HG02943 (cell line): ENCODE measurements around the gene LECT2.

Experiments used
- ATAC-seq: cut with Tn5 transposase; IDR thresholded peaks from one replicate; pipeline ENCODE4 v1.9.1; 2021; ENCODE audit warnings: mild to moderate bottlenecking, low read depth, moderate library complexity; ENCODE audit not compliant: unreplicated experiment

The LECT2 gene

GRCh38 chr5:135942202-135942771, 12.5 kb downstream of the LECT2 start:
- no peak for ATAC-seq

- ATAC-seq, result no peak
Measured at GRCh38 chr5:135941711-135942110, 13.1 kb downstream of the LECT2 start.

DNA sequence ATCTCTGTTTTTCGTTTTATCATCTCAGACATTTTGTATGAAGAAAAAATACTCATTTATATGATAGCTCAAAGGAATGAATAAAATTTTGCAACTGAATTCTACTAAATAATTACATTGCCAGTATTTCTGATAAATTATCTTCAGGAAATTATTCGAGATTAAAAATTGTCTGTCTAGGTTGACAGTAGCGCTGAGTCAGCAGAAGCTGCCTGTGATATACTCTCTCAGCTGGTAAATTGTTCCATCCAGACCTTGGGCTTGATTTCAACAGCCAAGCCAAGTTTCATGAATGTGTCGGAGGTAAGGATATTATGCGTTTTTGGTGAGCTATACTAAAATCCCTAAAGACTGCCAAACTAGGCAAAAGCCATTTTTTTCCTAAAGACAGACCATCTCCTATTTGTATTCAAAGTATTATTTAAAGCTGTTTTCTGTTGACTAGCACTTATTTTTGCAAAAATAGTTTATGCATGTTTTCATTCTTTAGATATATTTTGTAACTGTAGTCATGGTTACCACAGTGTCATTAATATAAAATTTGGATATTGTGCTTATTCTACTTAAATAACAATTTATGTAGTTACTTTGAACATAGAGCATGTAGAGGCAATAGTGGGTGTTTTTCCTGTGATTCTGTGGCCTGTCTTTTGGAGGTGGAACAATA, 17.4 kb downstream of the LECT2 start:
- ATAC-seq, result no peak

- no peak for ATAC-seq
Measured at GRCh38 chr5:135934939-135935338, 19.8 kb downstream of the LECT2 start.

GRCh38 chr5:135930949-135931295, 23.9 kb downstream of the LECT2 start:
- ATAC-seq, result no peak

- ATAC-seq, result no peak
Measured at GRCh38 chr5:135930029-135930948, 24.5 kb downstream of the LECT2 start.

GRCh38 chr5:135921388-135921787, 33.4 kb downstream of the LECT2 start:
- ATAC-seq, result no peak

DNA sequence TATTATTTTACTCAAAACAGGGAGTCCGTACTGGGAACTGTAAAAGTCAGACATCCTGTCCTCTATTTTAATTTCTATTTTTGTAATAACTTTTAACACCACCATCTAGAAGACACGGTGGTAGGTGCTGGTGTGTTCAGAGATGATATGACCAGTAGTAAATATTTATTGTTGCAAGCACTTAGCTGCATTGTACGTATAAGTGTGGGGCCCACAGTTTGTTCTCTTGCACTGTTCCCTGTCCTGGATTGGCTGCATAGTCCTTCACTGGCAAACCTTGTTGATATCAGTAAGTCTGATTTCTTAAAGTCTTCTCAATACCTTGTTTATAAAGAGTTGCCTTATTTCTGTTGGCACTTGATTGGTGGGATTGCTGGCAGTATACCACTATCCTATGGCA, 34.6 kb downstream of the LECT2 start:
- no peak for ATAC-seq

GRCh38 chr5:135916638-135917263, 38.0 kb downstream of the LECT2 start:
- ATAC-seq, result no peak

DNA sequence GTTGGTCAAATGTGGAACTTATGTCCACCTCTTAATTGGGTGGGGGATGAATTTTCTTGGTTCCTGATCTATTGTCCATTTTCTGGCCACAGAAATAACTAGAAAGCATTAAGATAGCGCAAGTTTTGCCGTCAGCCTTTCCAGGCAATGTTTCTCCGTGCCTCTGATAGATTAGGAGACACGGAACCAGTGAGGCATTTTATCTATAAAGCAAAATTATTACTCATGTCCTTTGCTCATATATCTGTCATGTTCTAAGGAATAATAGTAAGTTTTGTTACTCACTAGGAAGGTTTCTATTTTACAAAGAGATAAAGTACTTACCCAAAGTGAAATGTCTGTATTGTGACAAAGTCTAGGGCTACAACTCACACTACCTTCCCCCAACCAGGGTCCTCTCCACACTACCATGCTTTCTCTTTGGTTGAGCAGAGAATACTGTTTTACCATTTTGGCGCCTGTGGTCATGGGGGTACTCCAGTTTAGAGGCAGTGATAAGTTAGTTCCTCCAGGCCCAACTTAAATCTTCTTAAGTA, 39.2 kb downstream of the LECT2 start:
- no peak for ATAC-seq

DNA sequence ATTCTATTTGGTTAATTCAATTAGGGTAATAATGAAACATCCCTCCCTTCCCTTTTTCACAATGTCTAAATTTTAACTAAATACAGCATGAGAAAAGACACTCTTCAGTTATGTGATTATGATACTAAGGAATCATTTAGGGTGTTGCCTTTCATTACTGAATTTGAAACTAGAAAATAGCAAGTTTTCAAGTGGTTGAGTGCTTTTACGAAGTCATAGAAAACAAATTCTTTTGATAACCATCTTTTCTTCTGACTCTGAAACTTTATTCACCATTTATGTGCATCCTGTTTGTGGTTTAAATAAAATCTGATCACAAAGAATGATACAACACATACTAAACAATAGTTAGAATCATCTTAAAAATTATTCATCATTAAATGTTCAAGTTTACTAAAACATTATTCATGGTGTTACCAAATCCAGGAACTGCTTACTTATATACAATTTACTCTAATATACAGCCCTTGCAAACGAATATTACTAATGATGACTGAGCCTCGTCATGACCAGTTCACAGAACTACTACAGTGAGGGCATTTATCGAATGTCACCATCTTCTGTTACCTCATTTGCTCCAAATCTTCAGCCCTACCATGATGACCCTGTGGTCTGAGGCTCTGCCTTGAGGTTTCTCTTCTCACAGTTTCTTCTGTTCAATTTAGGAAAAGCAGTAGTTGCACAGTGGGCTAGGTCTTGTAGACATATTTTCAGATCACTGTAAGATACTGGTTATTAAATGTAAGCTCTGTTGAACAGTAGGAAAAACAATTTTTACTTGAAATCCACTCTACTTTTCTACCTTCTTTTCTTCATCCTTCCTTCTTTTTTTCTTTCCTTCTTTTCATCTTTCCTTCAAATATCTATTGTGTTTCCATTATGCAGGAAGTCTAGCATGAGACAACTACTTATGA, 40.8 kb downstream of the LECT2 start:
- ATAC-seq, result no peak

- ATAC-seq, result no peak
Measured at GRCh38 chr5:135905144-135905543, 49.6 kb downstream of the LECT2 start.

- ATAC-seq, result no peak
Measured at GRCh38 chr5:135901633-135902032, 53.1 kb downstream of the LECT2 start.

- ATAC-seq, result no peak
Measured at GRCh38 chr5:135900276-135900675, 54.5 kb downstream of the LECT2 start.

DNA sequence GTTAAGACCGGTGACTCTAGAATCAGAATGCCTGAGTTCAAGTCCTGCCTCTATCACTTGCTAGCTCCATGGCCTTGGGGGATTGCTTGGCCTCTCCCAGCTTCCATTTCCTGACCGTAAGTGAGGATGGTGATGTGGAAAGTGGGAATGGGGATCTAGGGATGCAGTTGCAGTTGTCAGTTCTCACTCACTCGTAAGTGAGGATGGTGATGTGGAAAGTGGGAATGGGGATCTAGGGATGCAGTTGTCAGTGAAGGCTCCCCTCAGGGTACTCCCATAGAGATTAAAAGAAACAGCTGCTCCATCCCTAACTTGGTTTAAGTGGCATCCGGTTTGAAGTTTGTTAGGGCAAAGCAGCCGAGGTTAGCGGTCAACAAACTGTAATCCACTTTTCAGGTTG, 56.1 kb downstream of the LECT2 start:
- ATAC-seq, result no peak
